ENCODE results near the gene MAPK1.
"Not testable (repeated sequence)": the region's sequence is repeated elsewhere in the genome, so short reads cannot be mapped to it uniquely, and the experiment has no call there.

MAPK1 gene

GRCh38 chr22:21803811-21804249, 63.6 kb downstream of the MAPK1 start:
- no peaks in the 10 kb centered on the region for H3K9me2 ChIP-seq (replicated peaks; ENCODE audit: control insufficient read depth, low read length)
- H3K27me3 ChIP-seq (ENCODE audit: control insufficient read depth, low read length) = no peaks in the 10 kb centered on the region
- no peak for TF ChIP-seq CTCF (IDR thresholded peaks at IDR 0.05; ENCODE audit: low read depth, low read length, poor library complexity, severe bottlenecking)
- TF ChIP-seq EZH2phosphoT487 (IDR thresholded peaks at IDR 0.05; ENCODE audit: borderline replicate concordance, low read length) = no peak
- no peaks in the 10 kb centered on the region for H3K9me3 ChIP-seq (ENCODE audit: control insufficient read depth, insufficient read depth, low read length)
- no peaks in the 10 kb centered on the region for H4K20me1 ChIP-seq (ENCODE audit: control insufficient read depth, insufficient read depth, low read depth, low read length)
- no peak overlapping the region for H3K4me2 ChIP-seq (ENCODE audit: low read length)
- H3F3A ChIP-seq (ENCODE audit: control insufficient read depth, insufficient read depth) = no peaks in the 10 kb centered on the region
- H3K36me3 ChIP-seq (ENCODE audit: control insufficient read depth, low read length) = peaks cover 82% of the 10 kb centered on the region
- peaks cover 17% of the 10 kb centered on the region for H3K79me2 ChIP-seq (ENCODE audit: control insufficient read depth, low read length)
- no peak overlapping the region for H3K4me3 ChIP-seq (ENCODE audit: low read length)
- H3K27ac ChIP-seq (ENCODE audit: low read depth, low read length) = no peak overlapping the region
- H3K4me1 ChIP-seq (ENCODE audit: control insufficient read depth, low read length) = no peaks in the 10 kb centered on the region

- Histone ChIP-seq H3K9me3 (ENCODE audit: control insufficient read depth, insufficient read depth, low read length) (no peaks in the 10 kb centered on the region), H3K4me1 (ENCODE audit: control insufficient read depth, low read length) (no peaks in the 10 kb centered on the region), H3K27me3 (ENCODE audit: control insufficient read depth, low read length) (no peaks in the 10 kb centered on the region), H3K27ac (ENCODE audit: low read depth, low read length) (no peak overlapping the region), H3F3A (ENCODE audit: control insufficient read depth, insufficient read depth) (no peaks in the 10 kb centered on the region), H3K4me2 (ENCODE audit: low read length) (no peak overlapping the region), H4K20me1 (ENCODE audit: control insufficient read depth, insufficient read depth, low read depth, low read length) (no peaks in the 10 kb centered on the region), H3K4me3 (ENCODE audit: low read length) (no peak overlapping the region), H3K79me2 (ENCODE audit: control insufficient read depth, low read length) (peaks cover 6% of the 10 kb centered on the region), H3K9me2 (replicated peaks; ENCODE audit: control insufficient read depth, low read length) (no peaks in the 10 kb centered on the region), H3K36me3 (ENCODE audit: control insufficient read depth, low read length) (peaks cover 85% of the 10 kb centered on the region)
- TF ChIP-seq EZH2phosphoT487 (IDR thresholded peaks at IDR 0.05; ENCODE audit: borderline replicate concordance, low read length) (no peak), CTCF (IDR thresholded peaks at IDR 0.05; ENCODE audit: low read depth, low read length, poor library complexity, severe bottlenecking) (no peak)
These were observed 64.8 kb downstream of the MAPK1 start for GRCh38 chr22:21802673-21803072.

- Histone ChIP-seq H3K9me2 (replicated peaks; ENCODE audit: control insufficient read depth, low read length) (no peaks in the 10 kb centered on the region), H3K4me2 (ENCODE audit: low read length) (no peak overlapping the region), H3F3A (ENCODE audit: control insufficient read depth, insufficient read depth) (no peaks in the 10 kb centered on the region), H3K4me3 (ENCODE audit: low read length) (no peak overlapping the region), H3K9me3 (ENCODE audit: control insufficient read depth, insufficient read depth, low read length) (no peaks in the 10 kb centered on the region), H3K79me2 (ENCODE audit: control insufficient read depth, low read length) (no peaks in the 10 kb centered on the region; the same call in 1 of the 2 replicates), H3K27me3 (ENCODE audit: control insufficient read depth, low read length) (no peaks in the 10 kb centered on the region), H3K27ac (ENCODE audit: low read depth, low read length) (no peak overlapping the region), H3K4me1 (ENCODE audit: control insufficient read depth, low read length) (no peaks in the 10 kb centered on the region), H3K36me3 (ENCODE audit: control insufficient read depth, low read length) (peaks cover 82% of the 10 kb centered on the region), H4K20me1 (ENCODE audit: control insufficient read depth, insufficient read depth, low read depth, low read length) (no peaks in the 10 kb centered on the region)
- TF ChIP-seq EZH2phosphoT487 (IDR thresholded peaks at IDR 0.05; ENCODE audit: borderline replicate concordance, low read length) (no peak), CTCF (IDR thresholded peaks at IDR 0.05; ENCODE audit: low read depth, low read length, poor library complexity, severe bottlenecking) (no peak)
These were observed 65.4 kb downstream of the MAPK1 start for GRCh38 chr22:21802056-21802455.

- H3K9me3 ChIP-seq (ENCODE audit: control insufficient read depth, insufficient read depth, low read length); H3F3A ChIP-seq (ENCODE audit: control insufficient read depth, insufficient read depth); H3K27me3 ChIP-seq (ENCODE audit: control insufficient read depth, low read length); H3K9me2 ChIP-seq (replicated peaks; ENCODE audit: control insufficient read depth, low read length); H3K79me2 ChIP-seq (ENCODE audit: control insufficient read depth, low read length); H3K4me1 ChIP-seq (ENCODE audit: control insufficient read depth, low read length); H3K27ac ChIP-seq (ENCODE audit: low read depth, low read length); H3K4me3 ChIP-seq (ENCODE audit: low read length); H4K20me1 ChIP-seq (ENCODE audit: control insufficient read depth, insufficient read depth, low read depth, low read length); H3K4me2 ChIP-seq (ENCODE audit: low read length): not testable (repeated sequence)
- peaks cover 76% of the 10 kb centered on the region for H3K36me3 ChIP-seq (ENCODE audit: control insufficient read depth, low read length)
These were observed 66.2 kb downstream of the MAPK1 start for GRCh38 chr22:21801304-21801644.

Measured in DOHH2 (cell line).